ENCODE data around the gene FHIT. TPM values are rescaled to one million over a fixed set of nuclear protein-coding genes. Genes with fewer than 3 reads are reported as not detected.

The FHIT gene
- total RNA-seq, 2 donors from 2014 or later: 6.8 to 12.3 TPM

DNA sequence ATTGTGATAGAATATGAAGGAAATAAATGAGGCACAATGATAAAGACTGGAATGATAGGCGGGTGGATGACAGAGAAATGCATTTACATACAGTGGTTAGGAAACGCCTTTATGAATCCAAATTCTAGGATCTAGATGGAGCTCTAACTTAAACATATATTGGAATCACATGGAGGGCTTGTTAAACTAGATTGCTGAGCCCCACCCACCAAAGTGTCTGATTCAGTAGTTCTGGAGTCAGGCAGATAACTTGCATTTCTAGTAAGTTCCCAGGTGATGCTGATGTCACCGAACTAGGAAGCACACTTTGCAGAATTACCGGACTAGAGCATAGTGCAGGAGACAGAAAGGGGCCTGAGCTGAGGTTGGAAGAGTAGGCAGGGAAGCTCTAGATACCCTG lies 837.2 kb downstream of the FHIT start:
- Mint-ChIP-seq H3K9me3 (peaks cover 7% of the 10 kb centered on the region), H3K27me3 (ENCODE audit: insufficient read depth) (peaks cover 13% of the 10 kb centered on the region), H3K4me3 (no peak overlapping the region), H3K4me1 (peaks cover 21% of the 10 kb centered on the region), H3K36me3 (ENCODE audit: low read depth) (no peaks in the 10 kb centered on the region), H3K27ac (no peak overlapping the region)
- no peak overlapping the region for H3K9ac ChIP-seq (ENCODE audit: extremely low read depth, low read length, poor library complexity, severe bottlenecking)
- DNase-seq: no peak
- 92 to 95% methylated on average over 4 of the region's 4 CpGs for WGBS, 2 experiments (ENCODE audit: insufficient coverage in 1 of 2, insufficient read length in 1 of 2)
- TF ChIP-seq, protein P1, sequence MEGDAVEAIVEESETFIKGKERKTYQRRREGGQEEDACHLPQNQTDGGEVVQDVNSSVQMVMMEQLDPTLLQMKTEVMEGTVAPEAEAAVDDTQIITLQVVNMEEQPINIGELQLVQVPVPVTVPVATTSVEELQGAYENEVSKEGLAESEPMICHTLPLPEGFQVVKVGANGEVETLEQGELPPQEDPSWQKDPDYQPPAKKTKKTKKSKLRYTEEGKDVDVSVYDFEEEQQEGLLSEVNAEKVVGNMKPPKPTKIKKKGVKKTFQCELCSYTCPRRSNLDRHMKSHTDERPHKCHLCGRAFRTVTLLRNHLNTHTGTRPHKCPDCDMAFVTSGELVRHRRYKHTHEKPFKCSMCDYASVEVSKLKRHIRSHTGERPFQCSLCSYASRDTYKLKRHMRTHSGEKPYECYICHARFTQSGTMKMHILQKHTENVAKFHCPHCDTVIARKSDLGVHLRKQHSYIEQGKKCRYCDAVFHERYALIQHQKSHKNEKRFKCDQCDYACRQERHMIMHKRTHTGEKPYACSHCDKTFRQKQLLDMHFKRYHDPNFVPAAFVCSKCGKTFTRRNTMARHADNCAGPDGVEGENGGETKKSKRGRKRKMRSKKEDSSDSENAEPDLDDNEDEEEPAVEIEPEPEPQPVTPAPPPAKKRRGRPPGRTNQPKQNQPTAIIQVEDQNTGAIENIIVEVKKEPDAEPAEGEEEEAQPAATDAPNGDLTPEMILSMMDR (conservative IDR thresholded peaks at IDR 0.05): no peak
- no peak overlapping the region for H3K27ac ChIP-seq (ENCODE audit: low read depth, low read length)
- no peak overlapping the region for H3K4me3 ChIP-seq (ENCODE audit: low read length)
- H3K27me3 ChIP-seq (ENCODE audit: control insufficient read depth, insufficient read depth, low read length, poor library complexity, severe bottlenecking): peaks cover 2% of the 10 kb centered on the region
- no peaks in the 10 kb centered on the region for H3K4me1 ChIP-seq (ENCODE audit: control insufficient read depth, insufficient read depth, low read length)
- no peaks in the 10 kb centered on the region for H3K36me3 ChIP-seq (ENCODE audit: control insufficient read depth, insufficient read depth, low read length)
- peaks cover 14% of the 10 kb centered on the region for H3K9me3 ChIP-seq (ENCODE audit: control insufficient read depth, low read length)

DNA sequence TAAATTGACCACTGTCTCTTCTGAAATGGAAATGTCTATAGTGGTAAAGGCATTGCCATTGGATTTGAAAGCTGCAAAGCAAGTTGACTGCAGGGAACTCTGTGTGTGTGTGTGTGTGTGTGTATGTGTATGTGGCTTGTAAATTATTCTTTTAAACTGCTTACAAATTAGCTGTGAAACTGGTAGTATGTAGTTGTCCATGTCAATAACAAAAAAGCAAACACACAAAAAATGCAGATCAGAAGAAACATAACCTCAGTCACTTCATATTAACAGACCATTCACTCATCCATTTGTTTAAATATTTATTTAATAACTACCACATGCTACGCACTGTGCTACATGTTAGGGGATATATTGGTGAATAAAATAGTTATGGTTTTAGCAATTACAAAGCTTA lies 837.7 kb downstream of the FHIT start:
- Histone ChIP-seq H3K4me3 (ENCODE audit: low read length) (no peak overlapping the region), H3K36me3 (ENCODE audit: control insufficient read depth, insufficient read depth, low read length) (no peaks in the 10 kb centered on the region), H3K9ac (ENCODE audit: extremely low read depth, low read length, poor library complexity, severe bottlenecking) (no peak overlapping the region), H3K27me3 (ENCODE audit: control insufficient read depth, insufficient read depth, low read length, poor library complexity, severe bottlenecking) (no peaks in the 10 kb centered on the region), H3K27ac (ENCODE audit: low read depth, low read length) (no peak overlapping the region), H3K4me1 (ENCODE audit: control insufficient read depth, insufficient read depth, low read length) (no peaks in the 10 kb centered on the region), H3K9me3 (ENCODE audit: control insufficient read depth, low read length) (peaks cover 14% of the 10 kb centered on the region)
- WGBS, 2 experiments (ENCODE audit: insufficient coverage in 1 of 2, insufficient read length in 1 of 2): no CpG with 5 or more reads among the region's 1 CpG
- TF ChIP-seq, protein P1 (conservative IDR thresholded peaks at IDR 0.05): no peak
- peaks cover 9% of the 10 kb centered on the region for H3K27me3 Mint-ChIP-seq (ENCODE audit: insufficient read depth)
- DNase-seq: no peak
- no peaks in the 10 kb centered on the region for H3K36me3 Mint-ChIP-seq (ENCODE audit: low read depth)
- H3K4me3 Mint-ChIP-seq: no peak overlapping the region
- H3K9me3 Mint-ChIP-seq: peaks cover 7% of the 10 kb centered on the region
- peaks cover 21% of the 10 kb centered on the region for H3K4me1 Mint-ChIP-seq
- H3K27ac Mint-ChIP-seq: no peak overlapping the region

DNA sequence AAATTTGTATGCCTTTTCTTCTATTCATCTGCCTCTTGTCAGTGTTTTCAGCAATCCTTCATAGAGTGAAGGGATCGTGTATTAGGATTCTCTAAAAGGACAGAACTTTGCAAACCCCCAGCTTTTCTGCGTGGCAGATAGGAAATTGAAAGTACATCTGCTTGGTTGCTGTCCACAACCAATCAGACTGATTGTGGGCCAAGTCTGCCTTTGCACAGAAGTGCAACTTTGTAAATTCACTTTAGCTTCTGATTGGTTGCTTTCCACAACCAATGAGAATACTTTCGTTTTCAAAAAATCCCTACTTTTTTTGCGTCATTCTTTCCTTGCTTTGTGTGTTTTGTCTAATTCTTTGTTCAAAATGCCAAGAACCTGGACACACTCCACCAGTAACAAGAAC lies 847.4 kb downstream of the FHIT start:
- 94 to 95% methylated on average over 4 of the region's 4 CpGs for WGBS, 2 experiments (ENCODE audit: insufficient coverage in 1 of 2, insufficient read length in 1 of 2)
- no peaks in the 10 kb centered on the region for H3K27me3 ChIP-seq (ENCODE audit: control insufficient read depth, insufficient read depth, low read length, poor library complexity, severe bottlenecking)
- DNase-seq: no peak
- no peak overlapping the region for H3K9ac ChIP-seq (ENCODE audit: extremely low read depth, low read length, poor library complexity, severe bottlenecking)
- Mint-ChIP-seq H3K4me3 (no peak overlapping the region), H3K4me1 (peaks cover 35% of the 10 kb centered on the region), H3K27ac (no peak overlapping the region), H3K9me3 (peaks cover 3% of the 10 kb centered on the region), H3K27me3 (ENCODE audit: insufficient read depth) (no peaks in the 10 kb centered on the region), H3K36me3 (ENCODE audit: low read depth) (no peaks in the 10 kb centered on the region)
- peaks cover 14% of the 10 kb centered on the region for H3K4me1 ChIP-seq (ENCODE audit: control insufficient read depth, insufficient read depth, low read length)
- H3K9me3 ChIP-seq (ENCODE audit: control insufficient read depth, low read length): peaks cover 11% of the 10 kb centered on the region
- no peak overlapping the region for H3K27ac ChIP-seq (ENCODE audit: low read depth, low read length)
- TF ChIP-seq, protein P1 (conservative IDR thresholded peaks at IDR 0.05): no peak
- H3K4me3 ChIP-seq (ENCODE audit: low read length): no peak overlapping the region
- no peaks in the 10 kb centered on the region for H3K36me3 ChIP-seq (ENCODE audit: control insufficient read depth, insufficient read depth, low read length)
